GM21786 (cell line): ENCODE data around the gene BRSK2.

Source experiments
- ATAC-seq: cut with Tn5 transposase; IDR thresholded peaks from one replicate; pipeline ENCODE4 v1.9.1; 2021; ENCODE audit not compliant: unreplicated experiment

Gene BRSK2

DNA sequence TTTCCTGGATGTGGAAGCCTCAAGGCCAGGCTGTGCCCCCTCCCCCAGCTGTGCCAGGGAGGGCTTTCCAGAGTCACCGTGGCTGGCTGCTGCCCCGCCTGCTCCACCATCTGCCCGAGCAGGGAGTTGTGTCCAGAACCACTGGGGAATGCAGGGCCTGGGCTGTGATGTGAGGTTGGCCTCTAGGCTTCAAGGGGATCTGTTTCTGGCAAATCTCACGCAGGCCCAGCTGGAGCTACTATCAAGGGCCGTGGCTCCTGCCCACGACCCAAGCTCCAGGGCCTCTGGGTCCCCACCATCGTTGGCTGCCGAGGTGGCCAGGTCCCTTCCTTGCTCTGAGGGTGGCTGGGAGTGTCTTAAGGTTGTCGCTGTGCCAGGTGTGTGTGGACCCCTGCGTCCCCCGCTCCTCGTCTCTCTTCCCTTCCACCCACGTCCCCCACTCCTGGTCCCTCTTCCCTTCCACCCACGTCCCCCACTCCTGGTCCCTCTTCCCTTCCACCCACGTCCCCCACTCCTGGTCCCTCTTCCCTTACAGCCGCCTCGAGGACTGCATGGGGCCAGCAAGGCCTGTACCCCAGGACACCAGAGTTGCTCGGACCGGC is 6.1 kb downstream of the BRSK2 start:
- no peak for ATAC-seq

DNA sequence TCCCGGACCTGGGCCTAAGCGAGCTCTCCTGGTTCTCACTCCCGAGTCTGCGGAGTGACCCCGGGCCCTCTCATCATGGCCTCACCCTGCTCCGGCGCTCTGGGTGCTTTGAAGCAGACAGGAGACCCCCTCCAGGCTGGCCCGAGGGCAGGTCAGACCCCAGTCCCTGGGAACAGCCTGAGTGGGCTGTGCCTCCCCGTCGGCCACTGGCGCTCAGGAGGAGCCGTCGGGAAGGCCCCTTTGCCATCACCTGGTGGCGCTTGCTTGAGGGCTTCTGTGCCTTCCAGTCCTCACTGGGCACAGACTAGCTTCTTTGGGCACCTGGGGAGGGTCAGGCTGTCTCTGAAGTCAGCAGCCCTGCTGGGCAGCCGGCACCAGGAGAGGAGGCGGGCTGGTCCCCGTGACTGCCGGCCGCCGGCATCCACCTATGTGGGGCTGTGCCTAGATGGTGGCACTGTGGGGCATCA is 6.7 kb downstream of the BRSK2 start:
- no peak for ATAC-seq

DNA sequence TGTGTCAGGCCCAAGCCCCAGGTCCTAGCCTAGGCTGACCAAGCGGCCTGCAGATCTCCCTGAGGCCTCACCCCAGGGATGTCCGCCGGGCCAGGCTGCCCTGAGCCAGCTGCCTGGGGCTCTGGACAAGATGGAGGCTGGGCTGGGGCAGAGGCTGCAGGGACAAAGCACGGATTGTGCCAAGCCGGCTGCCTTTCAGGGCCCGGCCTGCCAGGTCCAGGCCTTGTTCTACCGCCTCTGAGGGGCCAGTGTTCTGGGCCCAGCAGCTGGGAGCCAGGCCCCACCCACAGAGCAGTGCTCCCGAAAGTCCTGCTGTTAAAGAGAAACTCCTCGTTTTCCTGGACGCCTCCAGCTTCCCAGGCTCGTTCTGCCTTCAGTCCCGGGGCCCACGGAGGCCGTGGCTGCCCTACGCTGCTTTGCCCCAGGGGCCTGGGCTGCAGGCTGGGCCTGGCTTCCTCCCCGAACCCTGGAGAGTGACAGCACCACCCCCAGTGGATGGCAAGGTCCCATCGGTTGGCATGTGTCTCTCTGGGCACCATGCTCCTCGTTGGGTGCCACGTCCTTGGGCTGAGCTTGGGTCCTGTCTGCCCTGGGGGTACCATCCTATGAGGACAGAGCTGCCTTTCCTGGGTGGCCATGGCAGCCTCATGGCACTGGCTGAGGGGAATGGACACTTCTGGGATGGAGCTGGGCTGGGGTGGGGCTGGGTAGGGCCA is 7.6 kb downstream of the BRSK2 start:
- no peak for ATAC-seq

DNA sequence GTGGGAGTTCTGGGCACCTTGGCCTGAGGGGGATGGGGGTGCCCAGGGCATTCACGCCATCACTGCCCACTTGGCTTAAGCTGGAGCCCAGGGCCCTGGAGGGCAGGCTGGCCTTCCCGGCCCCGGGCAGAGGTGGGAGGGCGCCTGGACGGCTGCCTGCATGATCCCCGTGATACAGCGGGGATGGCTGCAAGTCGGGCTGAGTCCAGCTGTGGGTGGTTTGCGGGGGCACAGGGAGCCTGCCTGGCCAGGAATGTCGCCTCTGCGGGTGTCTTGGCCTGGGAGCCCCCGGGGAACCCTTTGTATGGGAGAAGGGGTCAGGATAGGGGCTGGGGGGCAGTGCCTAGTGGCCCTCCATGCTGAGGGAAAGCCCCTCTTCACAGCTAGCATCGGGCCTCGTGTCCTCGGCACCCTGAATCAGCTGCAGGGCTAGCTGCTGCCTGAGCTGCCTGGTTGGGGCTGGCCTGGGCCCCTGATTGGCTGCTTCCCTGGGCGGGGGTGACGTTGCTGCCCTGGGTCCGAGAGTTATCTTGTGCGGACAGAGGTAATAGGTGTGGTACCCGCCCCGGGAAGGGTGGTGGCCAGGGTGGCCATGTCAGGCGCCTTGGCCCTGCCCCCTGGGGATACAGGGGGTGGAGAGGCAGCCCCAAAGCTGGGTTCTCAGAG is 8.3 kb downstream of the BRSK2 start:
- ATAC-seq: no peak

DNA sequence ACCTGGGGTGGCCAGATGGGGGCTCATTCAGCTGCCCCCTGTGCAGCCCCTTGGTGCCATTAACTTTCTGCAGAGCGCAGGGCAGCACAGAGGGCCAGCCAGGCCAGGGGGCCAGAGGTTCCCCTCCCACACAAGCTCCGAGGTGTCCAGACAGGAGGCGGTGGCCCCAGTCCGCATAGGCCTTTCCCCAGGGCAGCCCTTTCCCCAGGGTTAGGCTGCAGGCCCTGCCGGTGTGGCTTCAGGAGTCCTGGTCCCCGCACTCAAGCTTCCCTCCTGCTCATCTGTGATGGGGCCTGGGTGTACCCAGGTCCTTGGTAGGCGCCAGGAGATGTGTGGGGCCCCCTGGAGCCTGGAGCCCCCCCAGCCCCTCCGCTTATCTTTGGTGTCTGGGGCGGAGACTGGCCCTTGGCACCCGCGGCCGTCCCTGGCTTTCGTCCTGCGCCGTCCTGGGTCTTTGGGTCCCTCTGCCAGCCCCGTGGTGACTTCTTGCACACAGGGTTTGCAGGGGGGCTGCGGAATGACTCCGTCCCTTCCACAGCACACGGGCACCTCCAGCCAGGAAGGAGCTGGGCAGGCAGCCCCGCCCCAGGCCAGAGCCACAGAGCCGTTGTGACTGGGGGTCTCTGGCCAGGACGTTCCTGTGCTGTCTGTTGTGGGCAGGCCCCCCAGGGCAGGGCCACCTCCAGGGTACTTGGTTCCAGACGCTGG is 8.9 kb downstream of the BRSK2 start:
- ATAC-seq: no peak

DNA sequence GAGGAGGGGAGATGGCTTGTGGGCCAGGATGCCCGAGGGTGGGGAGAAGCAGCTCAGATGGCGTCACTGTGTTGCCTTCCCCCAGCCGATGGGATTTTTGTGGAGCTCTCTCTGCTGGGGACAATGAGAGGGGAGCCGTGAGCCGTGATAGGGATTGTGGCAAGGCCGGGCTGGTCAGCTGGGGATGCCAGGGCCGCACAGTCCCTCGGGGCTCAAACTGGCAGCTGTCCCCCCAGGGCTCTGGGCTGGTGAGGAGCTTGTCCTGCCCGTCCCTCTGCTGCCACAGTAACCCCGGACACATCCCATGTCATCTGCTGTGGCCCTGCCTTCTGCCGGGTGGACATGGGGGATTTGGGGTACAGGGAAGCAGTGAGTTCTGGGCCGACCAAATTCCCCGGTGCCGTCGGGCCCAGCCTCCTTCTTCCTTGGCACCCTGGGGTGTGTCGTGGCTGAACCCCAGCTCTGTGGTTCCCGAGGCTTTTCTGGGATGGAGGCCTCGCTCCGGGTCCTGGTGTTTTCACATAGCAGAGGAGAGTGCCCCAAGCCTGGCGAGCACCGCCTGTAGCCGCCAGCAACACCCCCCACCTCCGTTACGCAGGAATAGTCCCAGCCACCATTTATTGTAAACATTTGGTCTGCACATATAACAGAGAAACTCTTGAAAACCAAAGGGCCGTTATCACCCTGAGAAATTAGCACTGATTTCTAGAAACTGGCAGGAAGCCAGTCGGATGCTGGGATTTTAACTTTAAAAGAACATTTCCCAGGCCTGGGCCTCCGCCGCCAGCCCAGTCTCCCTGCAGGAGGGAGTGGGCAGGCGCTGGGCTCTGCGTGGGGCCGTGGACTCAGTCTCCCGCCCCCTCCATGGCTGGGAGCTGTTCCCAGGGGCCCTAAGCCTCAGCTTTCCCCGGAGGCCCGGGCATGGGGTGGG is 9.9 kb downstream of the BRSK2 start:
- ATAC-seq: no peak

DNA sequence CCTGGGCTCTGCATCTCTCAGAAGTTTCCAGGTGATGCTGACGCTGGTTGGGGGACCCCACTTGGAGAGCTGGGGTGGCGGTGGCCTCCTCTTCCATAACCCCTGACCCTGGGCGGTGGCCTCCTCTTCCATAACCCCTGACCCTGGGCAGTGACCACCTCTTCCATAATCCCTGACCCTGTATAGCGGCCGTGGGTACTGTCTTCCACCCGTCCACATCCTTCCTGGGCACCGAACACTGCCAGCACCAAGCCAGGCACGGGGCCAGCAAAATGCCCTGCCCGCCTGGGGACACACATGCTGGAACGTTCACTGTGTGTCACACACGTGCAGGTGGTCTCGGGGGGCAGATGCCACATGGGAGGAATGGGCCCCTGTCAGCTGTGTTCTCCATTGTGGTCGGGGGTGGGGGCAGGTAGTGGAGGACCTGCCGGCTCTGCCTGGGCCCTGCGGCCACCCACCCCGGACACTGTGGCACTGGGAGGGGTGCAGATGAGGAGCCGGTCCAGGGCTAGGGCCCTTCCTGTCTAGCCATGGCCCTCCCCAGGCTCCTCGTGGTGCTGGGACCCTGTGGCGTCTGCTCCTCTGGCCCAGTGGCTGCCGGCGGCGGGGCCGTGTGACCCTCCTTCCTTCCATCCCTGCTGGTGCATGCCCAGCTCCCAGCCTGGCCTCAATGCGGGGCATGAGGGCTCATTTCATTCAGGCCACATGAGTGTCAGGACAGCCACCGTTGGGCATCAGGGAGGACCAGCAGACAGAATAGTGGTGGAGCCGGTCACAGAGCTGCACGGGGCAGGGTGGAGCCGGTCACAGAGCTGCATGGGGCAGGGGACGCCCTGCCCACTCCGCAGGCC is 10.8 kb downstream of the BRSK2 start:
- ATAC-seq: no peak

DNA sequence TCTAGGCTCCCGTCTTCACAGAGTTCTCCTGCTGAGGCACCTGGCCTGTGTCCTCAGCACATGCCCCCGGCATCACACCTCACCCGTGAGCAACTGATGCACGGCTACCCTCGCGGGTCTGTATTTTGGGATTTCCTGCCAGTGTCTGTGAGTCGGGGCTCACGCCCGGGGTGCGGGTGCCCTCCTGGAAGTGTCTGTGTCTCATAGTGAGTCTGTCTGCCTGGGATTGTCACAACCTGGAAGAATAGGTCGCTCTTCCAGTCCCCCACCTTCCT is 11.4 kb downstream of the BRSK2 start:
- no peak for ATAC-seq

DNA sequence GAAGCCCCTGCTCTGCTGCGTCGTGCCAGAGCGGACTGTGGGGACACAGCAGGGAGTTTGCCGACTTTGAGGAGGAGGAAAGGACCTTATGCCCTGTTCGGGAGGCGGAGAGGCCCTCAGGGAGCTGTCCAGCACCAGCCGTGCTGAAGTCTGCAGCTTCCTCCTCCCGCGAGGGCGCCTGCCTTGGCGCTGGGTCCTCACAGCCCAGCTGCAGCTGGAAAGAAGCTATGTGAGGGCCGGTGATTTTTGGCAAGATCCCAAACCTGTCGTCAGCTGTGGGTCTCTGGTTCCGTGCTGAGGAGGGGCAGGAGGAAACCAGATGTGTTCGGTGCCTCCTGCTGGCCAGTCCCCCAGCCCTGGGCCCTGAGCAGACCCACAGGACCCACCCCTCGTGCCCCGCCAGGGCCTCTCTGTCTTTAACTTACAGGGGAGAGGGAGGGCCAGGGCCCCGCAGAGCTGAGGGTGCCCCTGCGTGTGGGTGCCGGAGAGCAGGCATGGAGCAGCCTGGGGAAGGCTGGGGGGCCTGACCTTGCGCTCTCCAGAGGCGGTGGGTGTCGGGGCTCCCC is 12.0 kb downstream of the BRSK2 start:
- no peak for ATAC-seq

DNA sequence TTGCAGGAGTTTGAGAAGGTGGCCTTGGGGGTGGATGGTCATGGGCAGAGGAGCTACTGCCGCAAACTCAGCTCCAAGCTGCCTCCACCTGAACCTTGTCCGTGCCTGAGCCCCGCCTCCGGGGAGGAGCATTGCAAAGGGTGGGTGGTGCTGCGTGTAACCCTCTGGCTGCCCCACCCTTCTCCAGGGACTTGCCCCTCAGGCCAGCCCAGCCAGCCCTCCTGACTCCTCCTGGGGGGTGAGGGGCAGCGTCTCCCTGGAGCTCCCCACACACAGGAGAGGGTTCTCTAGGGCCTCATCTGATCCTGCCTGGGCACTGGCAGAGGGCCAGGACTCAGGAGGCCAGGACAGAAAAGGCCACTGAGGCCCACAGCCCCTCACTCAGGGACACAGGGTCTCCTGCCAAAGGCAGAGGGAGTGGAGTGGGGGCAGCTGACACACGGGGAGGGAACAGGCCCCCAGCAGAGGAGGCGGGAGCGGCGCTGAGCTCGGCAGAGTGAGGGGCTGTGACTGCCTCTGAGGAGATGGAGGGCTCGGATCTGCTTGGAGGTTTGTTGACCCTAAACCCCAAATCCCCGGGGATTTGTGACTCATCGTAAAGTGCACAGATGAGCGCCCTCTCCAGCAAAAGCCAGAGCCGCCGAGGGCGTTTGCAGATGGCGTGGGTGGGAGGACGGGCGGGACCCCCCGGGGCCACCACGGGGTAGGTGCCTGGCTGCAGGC is 12.8 kb downstream of the BRSK2 start:
- ATAC-seq: no peak

DNA sequence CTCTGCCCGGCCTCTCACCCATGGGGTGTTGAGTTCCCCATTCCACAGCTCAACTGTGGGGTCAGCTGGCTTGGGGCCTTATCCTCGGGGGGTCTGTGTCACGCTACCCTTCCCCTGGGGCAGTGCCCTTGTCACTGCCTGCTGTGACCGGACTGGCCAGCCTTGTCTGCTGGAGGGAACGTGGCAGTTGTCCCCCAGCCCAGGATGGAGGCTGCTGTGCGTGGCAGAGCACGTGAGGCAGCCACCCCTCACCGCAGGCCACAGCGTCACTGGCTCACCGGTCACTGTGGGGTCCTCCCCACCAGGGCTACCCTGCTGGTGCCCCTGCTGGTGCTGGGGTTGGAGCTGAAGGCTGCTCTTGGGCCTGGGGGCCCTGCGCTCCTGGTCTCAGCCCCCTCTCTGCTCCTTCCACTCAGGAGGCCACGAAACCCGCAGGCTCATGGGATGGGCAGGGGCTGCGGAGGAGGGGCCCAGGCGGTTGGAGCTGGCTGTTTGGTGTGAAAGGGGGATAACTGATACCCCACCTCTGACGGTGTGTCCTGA is 13.4 kb downstream of the BRSK2 start:
- ATAC-seq: no peak

DNA sequence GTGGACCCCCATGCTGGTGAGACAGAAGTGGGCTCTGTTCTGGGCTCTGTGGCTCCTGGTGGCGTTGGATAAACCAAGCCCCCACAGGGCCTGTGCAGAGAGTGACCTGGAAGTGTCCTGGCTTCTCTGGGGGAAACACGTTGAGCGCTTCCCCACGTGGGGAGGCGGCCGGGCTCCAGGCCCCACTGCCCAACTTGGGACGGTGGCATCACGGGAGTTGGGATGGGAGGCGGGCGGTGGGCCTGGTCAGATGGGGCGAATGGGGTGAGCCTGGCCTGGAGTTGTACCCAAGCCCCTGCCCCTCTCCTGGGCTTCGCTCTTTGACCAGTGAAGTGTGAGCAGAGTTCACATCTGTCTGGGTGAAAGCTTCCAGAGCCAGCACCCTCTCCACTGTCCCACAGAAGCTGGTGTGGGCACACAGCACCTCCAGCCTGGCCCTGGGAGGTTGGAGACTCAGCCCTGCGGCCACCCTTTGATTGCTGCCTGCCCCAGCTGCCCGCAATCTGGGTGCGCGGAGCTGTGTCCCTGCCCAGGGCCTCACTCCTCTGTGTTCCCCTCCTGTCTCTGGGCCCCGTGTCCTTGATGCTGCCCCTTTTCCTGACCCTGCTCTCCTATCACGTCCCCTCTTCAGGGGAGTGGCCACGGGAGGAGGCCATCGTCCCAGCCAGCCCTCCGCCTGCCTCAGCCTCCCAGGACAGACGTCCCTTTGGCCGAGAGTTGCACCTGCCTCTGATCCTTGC is 14.2 kb downstream of the BRSK2 start:
- ATAC-seq: no peak

DNA sequence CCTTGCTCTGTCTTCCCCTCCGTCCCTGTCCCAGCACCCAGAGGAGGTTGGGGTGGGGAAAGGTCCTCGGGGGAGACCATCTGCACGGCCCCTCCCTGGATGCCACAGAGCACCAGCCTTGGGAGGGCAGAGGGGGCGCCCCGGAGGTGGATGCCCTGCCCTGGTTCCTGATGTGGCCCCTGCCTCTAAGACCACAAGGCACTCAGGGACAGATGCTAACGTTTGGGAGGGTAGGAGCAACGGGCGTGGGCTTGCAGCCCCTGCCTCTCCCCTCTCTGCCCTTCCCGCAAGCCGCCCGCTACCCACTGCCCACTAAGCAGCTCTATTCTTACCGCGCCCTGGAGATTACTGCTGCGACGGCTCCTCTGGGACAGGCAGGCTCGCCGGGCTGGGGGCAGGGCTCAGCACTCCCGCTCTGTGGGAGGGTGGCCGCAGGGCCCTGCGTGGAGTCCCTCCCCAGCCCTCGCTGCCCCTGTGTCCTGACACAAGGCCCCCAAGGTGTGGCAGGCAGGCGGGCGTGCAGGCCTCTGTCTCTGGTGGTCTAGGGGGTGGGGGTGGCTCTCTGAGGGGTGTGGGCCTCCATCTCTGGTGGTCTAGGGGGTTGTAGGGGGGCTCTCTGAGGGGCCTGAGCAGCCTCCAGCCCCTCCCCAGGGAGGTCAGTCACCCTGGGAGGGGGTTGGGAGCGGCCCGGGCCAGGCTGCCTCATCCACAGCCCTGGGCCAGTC is 14.9 kb downstream of the BRSK2 start:
- no peak for ATAC-seq

DNA sequence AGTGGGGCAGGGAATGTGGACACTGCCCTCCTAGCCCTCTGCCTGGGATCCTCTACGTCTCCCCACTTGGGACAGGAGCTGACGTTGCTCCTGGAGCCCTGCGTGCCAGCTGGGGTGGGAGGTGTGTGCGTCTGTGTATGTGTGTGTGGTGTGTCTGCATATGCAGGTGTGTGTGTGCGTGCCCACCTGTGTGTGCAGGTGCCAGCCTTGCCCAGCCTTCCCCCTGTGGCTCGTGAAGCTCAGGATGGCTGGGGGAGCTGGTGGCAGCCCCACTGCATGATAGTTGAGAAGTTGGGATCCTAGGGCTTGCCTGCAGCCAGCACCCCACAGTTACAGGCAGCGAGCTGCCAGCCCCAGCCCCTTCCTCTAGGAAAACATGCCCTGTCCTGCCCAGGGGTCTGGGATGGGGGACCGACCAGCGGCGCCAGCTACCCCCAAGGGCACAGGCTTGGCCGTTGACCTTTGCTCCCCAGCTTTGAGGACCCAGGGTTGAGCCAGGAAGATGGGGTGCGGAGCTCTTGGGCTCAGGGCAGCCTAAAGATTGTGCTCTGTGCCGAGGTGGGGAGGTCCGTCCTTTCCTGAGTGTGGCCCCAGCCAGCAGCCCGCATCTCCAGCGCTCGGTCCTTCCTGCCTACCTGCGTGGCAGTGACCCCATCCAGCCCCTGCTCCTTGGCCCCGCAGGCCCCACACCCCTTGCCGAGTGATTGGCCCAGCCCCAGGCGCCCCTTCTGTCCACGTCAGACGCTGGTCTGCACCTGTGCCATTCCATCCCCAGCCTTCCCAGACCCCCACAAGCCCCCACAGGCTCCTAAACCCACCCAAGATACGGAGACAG is 15.7 kb downstream of the BRSK2 start:
- ATAC-seq: no peak

DNA sequence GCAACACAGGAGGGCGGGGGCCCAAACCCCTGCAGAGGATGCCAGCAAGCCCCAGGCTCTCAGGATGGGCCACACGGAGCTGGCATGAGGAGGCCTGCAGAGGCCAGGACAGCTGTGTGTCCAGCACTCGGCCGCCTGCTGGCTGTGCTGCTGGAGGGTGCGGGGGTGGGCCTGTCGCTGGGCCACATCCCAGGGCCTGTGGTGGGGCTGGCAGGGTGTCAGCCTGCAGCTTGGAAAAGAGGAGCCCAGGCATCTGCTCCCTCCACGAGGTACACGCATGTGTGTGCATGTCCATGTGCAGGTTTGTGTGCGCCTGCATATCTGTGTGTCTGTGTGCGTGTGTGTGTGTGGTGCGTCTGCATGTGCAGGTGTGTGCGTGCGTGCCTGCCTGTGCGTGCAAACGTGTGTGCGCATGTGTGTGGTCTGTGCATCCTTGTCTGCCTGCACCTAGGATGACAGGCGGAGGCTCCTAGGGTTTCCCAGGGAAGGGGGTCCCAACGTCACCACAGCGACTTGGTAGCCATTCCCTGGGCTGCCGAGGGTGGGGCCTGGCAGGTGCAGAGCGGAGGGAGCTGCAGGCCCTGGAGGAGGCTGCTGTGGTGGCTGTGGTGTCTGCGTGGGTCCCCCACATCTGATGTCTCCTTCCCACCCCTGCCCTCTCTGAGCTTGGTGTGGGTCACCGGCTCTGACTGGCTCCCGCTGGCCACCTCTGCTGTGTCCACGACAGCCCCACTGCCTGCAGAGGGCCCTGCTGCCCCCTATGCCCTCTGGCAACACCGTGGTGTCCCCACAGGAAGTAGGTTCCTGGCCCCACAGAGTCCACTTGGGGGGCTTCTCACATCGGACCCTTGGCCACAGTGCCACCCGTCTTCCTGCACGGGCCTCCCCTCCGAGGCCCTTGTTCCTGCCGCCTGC is 17.1 kb downstream of the BRSK2 start:
- ATAC-seq: no peak
